22Rv1 (cell line): ENCODE results near the gene RPP14.

Source experiments
- CTCF ChIP-seq: fragments of 450-650 bp; IDR thresholded peaks from 2 replicates; pipeline ENCODE4 v1.5.1; 2017; ENCODE audit warnings: mild to moderate bottlenecking
- ZFX ChIP-seq: fragments of 450-650 bp; IDR thresholded peaks from 2 replicates; pipeline ENCODE4 v1.6.1; 2017; ENCODE audit warnings: antibody characterized with exemption, borderline replicate concordance

GRCh38 chr3:58296269-58296668, 9.8 kb upstream of the RPP14 start:
- TF ChIP-seq CTCF: no peak
- no peak for TF ChIP-seq ZFX
